Colonic mucosa (tissue), 4 donors: ENCODE measurements around the gene F12. TPM values are rescaled to one million over a fixed set of nuclear protein-coding genes. Genes with fewer than 3 reads are reported as not detected.

Experiments
- DNase-seq: peaks from one replicate; pipeline ENCODE4 v3.0.0-alpha.2; 2020
- H3K27ac ChIP-seq: fragments of 200-600 bp; one replicate; pipeline ENCODE4 v1.8.0; 2021
- H3K27me3 ChIP-seq: fragments of 200-600 bp; one replicate; pipeline ENCODE4 v1.8.0; 2021
- H3K36me3 ChIP-seq: fragments of 200-600 bp; one replicate; pipeline ENCODE4 v1.8.0; 2021
- H3K4me1 ChIP-seq: fragments of 200-600 bp; one replicate; pipeline ENCODE4 v1.8.0; 2021; ENCODE audit warnings: mild to moderate bottlenecking
- H3K4me3 ChIP-seq: fragments of 200-600 bp; one replicate; pipeline ENCODE4 v1.8.0; 2021
- H3K9ac ChIP-seq, 2 donors: one replicate each; pipeline ENCODE4 v1.7.0; 2013; ENCODE audit warnings: control low read depth in 2 of 2, low read depth in 2 of 2, low read length in 2 of 2
- H3K9me3 ChIP-seq: fragments of 200-600 bp; one replicate; pipeline ENCODE4 v1.8.0; 2021
- intact Hi-C: fragments of 100-400 bp; cut with DNase I; formaldehyde crosslinking; loops from one replicate; pipeline ENCODE4 v1.14.1; 2022
- total RNA-seq, 2 donors: library from RNA; stranded (reverse); fragmentation: NEBNext Ultra II Directional in 1 of 2; extraction: Animal tissue kit (Norgen Biotek cat#: 25700) in 1 of 2; gene quantifications; one replicate each; pipeline ENCODE4 v1.2.1, GENCODE V29; 2021
- TF ChIP-seq, protein P1 (sequence below): fragments of 200-600 bp; IDR thresholded peaks from one replicate; pipeline ENCODE4 v1.8.0; 2022; ENCODE audit warnings: antibody characterized with exemption, mild to moderate bottlenecking
- donor health status: healthy.
- donor health status: DM: no; HTN: no; CAD: no.
- donor health status: DM: no; HTN: no; CAD: no.

Gene F12
- total RNA-seq, 2 donors from 2014 or later, result 14.7 to 34.0 TPM

DNA sequence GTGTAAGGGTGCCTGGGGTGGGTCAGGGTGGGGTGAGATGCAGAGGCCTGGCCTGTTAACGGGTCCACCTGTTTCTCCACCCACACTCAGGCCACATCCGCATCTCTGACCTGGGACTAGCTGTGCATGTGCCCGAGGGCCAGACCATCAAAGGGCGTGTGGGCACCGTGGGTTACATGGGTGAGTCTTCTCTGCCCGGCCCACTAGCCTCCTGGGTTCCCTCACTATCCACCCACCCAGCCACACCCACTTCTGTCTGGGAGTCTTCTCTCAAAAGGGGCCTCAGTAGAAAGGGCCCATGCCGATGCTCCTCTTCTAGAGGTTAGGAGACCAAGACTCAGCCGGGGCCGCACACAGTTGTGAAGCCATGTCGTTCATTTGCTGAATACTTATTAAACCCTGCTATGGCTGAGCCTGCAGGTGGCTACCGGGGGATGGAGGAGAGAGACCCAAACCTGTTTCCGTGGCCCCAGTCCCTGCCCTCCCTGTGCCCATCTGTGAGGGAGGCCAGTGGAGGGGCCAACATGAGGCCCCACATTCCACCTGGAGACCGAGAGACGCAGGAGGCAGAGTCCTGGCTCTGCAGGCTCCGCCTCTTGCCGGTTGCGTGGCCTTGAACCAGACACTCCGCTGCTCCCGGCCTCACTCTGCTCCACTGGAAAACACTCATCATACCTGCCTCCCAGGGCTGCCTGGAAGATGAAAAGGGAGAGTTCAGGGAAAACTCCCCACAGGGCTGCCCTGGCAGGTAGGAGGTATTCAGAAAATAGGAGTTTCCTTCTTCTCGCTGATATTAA, 25.8 kb upstream of the F12 start:
- no peak for DNase-seq
- H3K27ac ChIP-seq, result no peak overlapping the region
- H3K36me3 ChIP-seq, result peaks cover 20% of the 10 kb centered on the region
- intact Hi-C loops, result no loop called here
- H3K9ac ChIP-seq, result no peak overlapping the region
- peaks cover 4% of the 10 kb centered on the region for H3K4me1 ChIP-seq
- H3K9me3 ChIP-seq, result no peaks in the 10 kb centered on the region
- no peak overlapping the region for H3K4me3 ChIP-seq
- no peaks in the 10 kb centered on the region for H3K27me3 ChIP-seq
- TF ChIP-seq, protein P1, sequence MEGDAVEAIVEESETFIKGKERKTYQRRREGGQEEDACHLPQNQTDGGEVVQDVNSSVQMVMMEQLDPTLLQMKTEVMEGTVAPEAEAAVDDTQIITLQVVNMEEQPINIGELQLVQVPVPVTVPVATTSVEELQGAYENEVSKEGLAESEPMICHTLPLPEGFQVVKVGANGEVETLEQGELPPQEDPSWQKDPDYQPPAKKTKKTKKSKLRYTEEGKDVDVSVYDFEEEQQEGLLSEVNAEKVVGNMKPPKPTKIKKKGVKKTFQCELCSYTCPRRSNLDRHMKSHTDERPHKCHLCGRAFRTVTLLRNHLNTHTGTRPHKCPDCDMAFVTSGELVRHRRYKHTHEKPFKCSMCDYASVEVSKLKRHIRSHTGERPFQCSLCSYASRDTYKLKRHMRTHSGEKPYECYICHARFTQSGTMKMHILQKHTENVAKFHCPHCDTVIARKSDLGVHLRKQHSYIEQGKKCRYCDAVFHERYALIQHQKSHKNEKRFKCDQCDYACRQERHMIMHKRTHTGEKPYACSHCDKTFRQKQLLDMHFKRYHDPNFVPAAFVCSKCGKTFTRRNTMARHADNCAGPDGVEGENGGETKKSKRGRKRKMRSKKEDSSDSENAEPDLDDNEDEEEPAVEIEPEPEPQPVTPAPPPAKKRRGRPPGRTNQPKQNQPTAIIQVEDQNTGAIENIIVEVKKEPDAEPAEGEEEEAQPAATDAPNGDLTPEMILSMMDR, result no peak

GRCh38 chr5:177434437-177434836, 25.1 kb upstream of the F12 start:
- Histone ChIP-seq H3K27ac (no peak overlapping the region), H3K9me3 (no peaks in the 10 kb centered on the region), H3K9ac (no peak overlapping the region), H3K36me3 (peaks cover 20% of the 10 kb centered on the region), H3K4me3 (no peak overlapping the region), H3K27me3 (no peaks in the 10 kb centered on the region), H3K4me1 (peaks cover 4% of the 10 kb centered on the region)
- DNase-seq, result no peak
- TF ChIP-seq, protein P1, result no peak
- intact Hi-C loops, result no loop called here

DNA sequence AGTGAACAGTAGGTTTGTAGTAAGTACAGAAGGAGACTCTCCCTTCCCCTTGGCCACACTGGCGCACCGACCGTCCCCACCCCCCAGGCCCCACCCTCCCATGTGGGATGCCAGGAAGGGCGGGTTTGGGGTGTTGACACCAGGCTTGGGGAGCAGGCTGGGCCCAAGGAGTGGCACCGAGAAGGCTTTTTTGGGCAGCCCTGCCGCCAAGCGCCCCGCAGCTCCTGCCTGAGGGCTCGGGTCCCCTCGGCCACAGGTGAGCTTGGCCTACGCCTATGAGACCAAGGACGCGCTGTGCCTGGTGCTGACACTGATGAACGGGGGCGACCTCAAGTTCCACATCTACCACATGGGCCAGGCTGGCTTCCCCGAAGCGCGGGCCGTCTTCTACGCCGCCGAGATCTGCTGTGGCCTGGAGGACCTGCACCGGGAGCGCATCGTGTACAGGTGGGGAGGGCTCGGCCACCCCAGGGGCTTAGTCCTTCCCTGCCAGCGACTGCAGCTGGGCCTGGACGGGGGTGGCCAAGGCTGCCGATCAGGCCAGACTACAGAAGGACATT, 24.4 kb upstream of the F12 start:
- Histone ChIP-seq H3K4me1 (peaks cover 4% of the 10 kb centered on the region), H3K9ac (no peak overlapping the region), H3K27me3 (no peaks in the 10 kb centered on the region), H3K27ac (no peak overlapping the region), H3K36me3 (peaks cover 20% of the 10 kb centered on the region), H3K4me3 (no peak overlapping the region), H3K9me3 (no peaks in the 10 kb centered on the region)
- no peak for DNase-seq
- intact Hi-C loops, result no loop called here
- TF ChIP-seq, protein P1, result no peak

DNA sequence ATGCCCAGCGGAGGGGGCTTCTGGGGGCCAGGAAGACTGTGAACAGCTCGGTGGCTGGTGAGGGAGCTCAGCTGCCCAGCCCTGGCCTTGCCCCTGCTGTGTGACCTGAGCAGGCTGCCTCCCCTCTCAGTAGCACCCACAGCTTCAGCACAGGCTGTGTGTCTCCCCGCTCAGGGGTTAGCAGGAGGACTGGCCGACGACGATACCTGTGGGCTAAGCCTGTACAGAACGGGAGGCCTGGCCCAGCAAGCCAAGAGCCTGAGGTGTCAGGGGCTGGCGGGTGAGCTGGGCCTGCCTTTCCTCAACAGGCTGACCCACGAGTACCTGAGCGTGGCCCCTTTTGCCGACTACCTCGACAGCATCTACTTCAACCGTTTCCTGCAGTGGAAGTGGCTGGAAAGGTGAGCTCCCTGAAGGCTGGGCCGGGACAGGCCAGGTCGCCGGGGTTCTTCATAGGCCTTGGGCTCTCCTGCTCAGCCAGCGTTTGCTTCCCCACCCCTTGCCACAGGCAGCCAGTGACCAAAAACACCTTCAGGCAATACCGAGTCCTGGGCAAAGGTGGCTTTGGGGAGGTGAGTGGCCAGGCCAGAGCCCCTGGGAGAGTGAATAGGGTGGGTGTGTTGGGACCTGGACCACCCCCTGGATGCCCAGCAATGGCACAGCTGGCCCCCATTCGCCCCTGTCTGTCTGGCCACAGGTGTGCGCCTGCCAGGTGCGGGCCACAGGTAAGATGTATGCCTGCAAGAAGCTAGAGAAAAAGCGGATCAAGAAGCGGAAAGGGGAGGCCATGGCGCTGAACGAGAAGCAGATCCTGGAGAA, 23.7 kb upstream of the F12 start:
- Histone ChIP-seq H3K9me3 (no peaks in the 10 kb centered on the region), H3K36me3 (peaks cover 20% of the 10 kb centered on the region), H3K27ac (no peak overlapping the region), H3K9ac (peak overlapping the region in 1 of 2 donors; percentile 27), H3K4me3 (no peak overlapping the region), H3K27me3 (no peaks in the 10 kb centered on the region), H3K4me1 (peaks cover 4% of the 10 kb centered on the region)
- intact Hi-C loops, result no loop called here
- TF ChIP-seq, protein P1, result no peak
- DNase-seq, result no peak

GRCh38 chr5:177432143-177432838, 22.9 kb upstream of the F12 start:
- H3K4me1 ChIP-seq, result peaks cover 4% of the 10 kb centered on the region
- H3K9ac ChIP-seq, result peak overlapping the region in 1 of 2 donors; percentile 27
- DNase-seq, result no peak
- H3K27ac ChIP-seq, result peak overlapping the region; percentile 41
- no peak overlapping the region for H3K4me3 ChIP-seq
- TF ChIP-seq, protein P1, result no peak
- no peaks in the 10 kb centered on the region for H3K27me3 ChIP-seq
- peaks cover 20% of the 10 kb centered on the region for H3K36me3 ChIP-seq
- intact Hi-C loops, result no loop called here
- no peaks in the 10 kb centered on the region for H3K9me3 ChIP-seq
